Suprapubic skin (tissue), 4 donors: ENCODE results near the gene QSOX1. TPM values are rescaled to one million over a fixed set of nuclear protein-coding genes. Genes with fewer than 3 reads are reported as not detected.

ENCODE experiments used
- DNase-seq, 2 donors: peaks; one replicate each; pipeline ENCODE4 v3.0.0-alpha.2; 2019; ENCODE audit warnings: low spot score in 2 of 2
- H3K27ac ChIP-seq: fragments of 200-600 bp; sonication (generic); one replicate; pipeline ENCODE4 v1.5.1; 2019
- H3K27me3 ChIP-seq: fragments of 200-600 bp; sonication (generic); one replicate; pipeline ENCODE4 v1.5.1; 2019
- H3K36me3 ChIP-seq: fragments of 200-600 bp; sonication (generic); one replicate; pipeline ENCODE4 v1.5.1; 2019
- H3K4me1 ChIP-seq: fragments of 200-600 bp; sonication (generic); one replicate; pipeline ENCODE4 v1.5.1; 2019
- H3K4me3 ChIP-seq: fragments of 200-600 bp; sonication (generic); one replicate; pipeline ENCODE4 v1.5.1; 2019; ENCODE audit warnings: mild to moderate bottlenecking
- H3K9me3 ChIP-seq: fragments of 200-600 bp; sonication (generic); one replicate; pipeline ENCODE4 v1.5.1; 2019
- CTCF ChIP-seq, 2 donors: fragments of 200-600 bp in 1 of 2; fragments of 450-650 bp in 1 of 2; sonication (generic) in 1 of 2; IDR thresholded peaks; one replicate each; pipeline ENCODE4 v1.5.1; 2016 to 2019; ENCODE audit warnings: antibody characterized with exemption in 2 of 2, mild to moderate bottlenecking in 1 of 2, moderate library complexity in 1 of 2
- EP300 ChIP-seq: sonication (generic); formaldehyde crosslinking; IDR thresholded peaks from one replicate; pipeline ENCODE4 v1.6.1; 2017; ENCODE audit warnings: antibody characterized with exemption
- POLR2A ChIP-seq, 2 donors: fragments of 450-650 bp; IDR thresholded peaks; one replicate each; pipeline ENCODE4 v1.6.1; 2017; ENCODE audit warnings: antibody characterized with exemption in 2 of 2, mild to moderate bottlenecking in 2 of 2, moderate library complexity in 2 of 2
- POLR2AphosphoS5 ChIP-seq, 3 donors: sonication (generic); formaldehyde crosslinking; IDR thresholded peaks; one replicate each; pipeline ENCODE4 v1.6.1; 2017; ENCODE audit warnings: antibody characterized with exemption in 3 of 3
- WGBS: methylation state at CpG from one replicate; pipeline ENCODE4 v1.1.5; 2018; 5-methylcytosine and 5-hydroxymethylcytosine counted together
- total RNA-seq, 4 donors: library from RNA; depleted of rRNA; stranded (reverse); fragments of >200 nt; gene quantifications; one replicate each; pipeline ENCODE4 v1.1.0, GENCODE V29; 2016

The QSOX1 gene
- total RNA-seq, 4 donors from 2014 or later: 56.6 to 66.1 (median 61.5) TPM

GRCh38 chr1:180168786-180169639 is 14.3 kb downstream of the QSOX1 start:
- Histone ChIP-seq H3K4me1 (peaks cover 63% of the 10 kb centered on the region), H3K27ac (peak overlapping the region; percentile 60), H3K27me3 (no peaks in the 10 kb centered on the region), H3K9me3 (no peaks in the 10 kb centered on the region), H3K36me3 (no peaks in the 10 kb centered on the region), H3K4me3 (no peak overlapping the region)
- TF ChIP-seq POLR2A (IDR thresholded peaks at IDR 0.05) (no peak), CTCF (IDR thresholded peaks at IDR 0.05) (peak in 1 of 2 donors; percentile 25), POLR2AphosphoS5 (IDR thresholded peaks at IDR 0.05) (no peak), EP300 (no peak)
- whole genome bisulfite sequencing: 69% methylated on average over 10 of the region's 12 CpGs
- peak in 1 of 2 donors; percentile 62 for DNase-seq

- Histone ChIP-seq H3K4me3 (no peak overlapping the region), H3K27me3 (no peaks in the 10 kb centered on the region), H3K9me3 (no peaks in the 10 kb centered on the region), H3K4me1 (peaks cover 70% of the 10 kb centered on the region), H3K36me3 (no peaks in the 10 kb centered on the region), H3K27ac (peak overlapping the region; percentile 60)
- DNase-seq: peak in 1 of 2 donors; percentile 47
- TF ChIP-seq POLR2A (IDR thresholded peaks at IDR 0.05) (no peak), EP300 (no peak), POLR2AphosphoS5 (IDR thresholded peaks at IDR 0.05) (no peak), CTCF (IDR thresholded peaks at IDR 0.05) (no peak)
- 75% methylated on average over 13 of the region's 13 CpGs for WGBS
Measured at GRCh38 chr1:180169640-180170195, 15.0 kb downstream of the QSOX1 start.

- H3K4me1 ChIP-seq: peaks cover 67% of the 10 kb centered on the region
- H3K27me3 ChIP-seq: no peaks in the 10 kb centered on the region
- 43% methylated on average over 4 of the region's 4 CpGs for WGBS
- no peak overlapping the region for H3K4me3 ChIP-seq
- DNase-seq: peak in 1 of 2 donors; percentile 50
- no peaks in the 10 kb centered on the region for H3K9me3 ChIP-seq
- H3K36me3 ChIP-seq: no peaks in the 10 kb centered on the region
- H3K27ac ChIP-seq: peak overlapping the region; percentile 60
- TF ChIP-seq EP300: no peak
- TF ChIP-seq CTCF (IDR thresholded peaks at IDR 0.05): no peak
- TF ChIP-seq POLR2A (IDR thresholded peaks at IDR 0.05): no peak
- no peak for TF ChIP-seq POLR2AphosphoS5 (IDR thresholded peaks at IDR 0.05)
Measured at GRCh38 chr1:180170546-180171151, 16.0 kb downstream of the QSOX1 start.

GRCh38 chr1:180171691-180172090 is 17.0 kb downstream of the QSOX1 start:
- WGBS: 95% methylated on average over 8 of the region's 8 CpGs
- peak in 1 of 2 donors; percentile 41 for DNase-seq
- Histone ChIP-seq H3K9me3 (no peaks in the 10 kb centered on the region), H3K27me3 (no peaks in the 10 kb centered on the region), H3K36me3 (peaks cover 4% of the 10 kb centered on the region), H3K27ac (no peak overlapping the region), H3K4me3 (no peak overlapping the region), H3K4me1 (peaks cover 57% of the 10 kb centered on the region)
- no peak for TF ChIP-seq POLR2AphosphoS5 (IDR thresholded peaks at IDR 0.05)
- no peak for TF ChIP-seq EP300
- TF ChIP-seq CTCF (IDR thresholded peaks at IDR 0.05): no peak
- TF ChIP-seq POLR2A (IDR thresholded peaks at IDR 0.05): no peak

- H3K4me3 ChIP-seq: no peak overlapping the region
- H3K36me3 ChIP-seq: peaks cover 4% of the 10 kb centered on the region
- no peaks in the 10 kb centered on the region for H3K9me3 ChIP-seq
- 94% methylated on average over 2 of the region's 2 CpGs for WGBS
- H3K27me3 ChIP-seq: no peaks in the 10 kb centered on the region
- H3K27ac ChIP-seq: no peak overlapping the region
- H3K4me1 ChIP-seq: peaks cover 39% of the 10 kb centered on the region
- no peak for TF ChIP-seq POLR2A (IDR thresholded peaks at IDR 0.05)
- no peak for TF ChIP-seq POLR2AphosphoS5 (IDR thresholded peaks at IDR 0.05)
- no peak for TF ChIP-seq CTCF (IDR thresholded peaks at IDR 0.05)
- no peak for TF ChIP-seq EP300
- peak in 1 of 2 donors; percentile 9 for DNase-seq
Measured at GRCh38 chr1:180173451-180173850, 18.8 kb downstream of the QSOX1 start.
